OCI-LY7 (cell line): ENCODE results near the gene FMN2. TPM values are rescaled to one million over a fixed set of nuclear protein-coding genes. Genes with fewer than 3 reads are reported as not detected.

Source experiments
- BruUV-seq: library from RNA; stranded (reverse); fragments of 400-500 nt; replicated peaks from 2 replicates; lab custom pipeline; 2021; lab: Mats Ljungman, UMichigan
- CTCF ChIA-PET: fragments of 300-600 bp; sonication (Branson Sonifier 250); formaldehyde crosslinking; loops from one replicate; lab custom pipeline; 2022; ENCODE audit warnings: antibody characterized with exemption; ENCODE audit not compliant: unreplicated experiment; lab: Charles Lee
- POLR2A ChIA-PET: fragments of 300-600 bp; sonication (Branson Sonifier 250); formaldehyde crosslinking; loops from one replicate; lab custom pipeline; 2022; ENCODE audit warnings: antibody characterized with exemption; lab: Charles Lee
- DNase-seq: peaks from one replicate; pipeline ENCODE4 v3.0.0-alpha.2; 2015; ENCODE audit warnings: low spot score
- H2AFZ ChIP-seq: fragments of 200-600 bp; sonication (generic), shearing (Covaris generic); 2 replicates; pipeline ENCODE4 v1.6.1; 2014; ENCODE audit warnings: mild to moderate bottlenecking, antibody characterized with exemption, low read length, moderate library complexity
- H3K27ac ChIP-seq: fragments of 200-600 bp; sonication (generic); 2 replicates; pipeline ENCODE4 v1.5.1; 2014; ENCODE audit warnings: mixed run types, low read depth, mild to moderate bottlenecking, moderate library complexity, low read length, inconsistent platforms; ENCODE audit not compliant: poor library complexity, severe bottlenecking
- H3K36me3 ChIP-seq: fragments of 200-600 bp; sonication (generic); 2 replicates; pipeline ENCODE4 v1.6.1; 2014; ENCODE audit warnings: mild to moderate bottlenecking, antibody characterized with exemption, low read length, moderate library complexity, mixed read lengths; ENCODE audit not compliant: insufficient read depth
- H3K4me1 ChIP-seq: fragments of 200-600 bp; sonication (generic); 2 replicates; pipeline ENCODE4 v1.5.1; 2014; ENCODE audit warnings: mild to moderate bottlenecking, low read length; ENCODE audit not compliant: insufficient read depth, poor library complexity, severe bottlenecking
- H3K4me2 ChIP-seq: fragments of 200-600 bp; sonication (generic); 2 replicates; pipeline ENCODE4 v1.6.1; 2014; ENCODE audit warnings: mild to moderate bottlenecking, low read length
- H3K4me3 ChIP-seq: fragments of 200-600 bp; sonication (generic); 2 replicates; pipeline ENCODE4 v1.5.1; 2014; ENCODE audit warnings: mild to moderate bottlenecking, low read depth, low read length; ENCODE audit not compliant: poor library complexity, severe bottlenecking
- H3K79me2 ChIP-seq: fragments of 200-600 bp; sonication (generic); 2 replicates; pipeline ENCODE4 v1.6.1; 2016; ENCODE audit warnings: low read depth, mild to moderate bottlenecking, low read length, moderate library complexity, mixed read lengths; ENCODE audit not compliant: insufficient read depth
- H3K9me2 ChIP-seq: fragments of 200-600 bp; sonication (generic); 2 replicates; pipeline ENCODE4 v1.6.1; 2016; ENCODE audit warnings: mild to moderate bottlenecking, low read length, mixed read lengths; ENCODE audit not compliant: insufficient read depth
- H3K9me3 ChIP-seq: fragments of 200-600 bp; sonication (generic); 2 replicates; pipeline ENCODE4 v1.6.1; 2014; ENCODE audit warnings: mild to moderate bottlenecking, mixed run types, low read length, mixed read lengths
- H4K20me1 ChIP-seq: fragments of 200-600 bp; sonication (generic); 2 replicates; pipeline ENCODE4 v1.6.1; 2014; ENCODE audit warnings: mild to moderate bottlenecking, antibody characterized with exemption, low read length, moderate library complexity, mixed read lengths; ENCODE audit not compliant: insufficient read depth
- EZH2phosphoT487 ChIP-seq: fragments of 200-600 bp; sonication (generic); IDR thresholded peaks from 2 replicates; pipeline ENCODE4 v1.6.1; 2018; ENCODE audit warnings: low read depth, borderline replicate concordance, mild to moderate bottlenecking, mixed run types, antibody characterized with exemption, low read length, moderate library complexity, mixed read lengths
- intact Hi-C: fragments of 100-400 bp; cut with micrococcal nuclease; formaldehyde crosslinking; loops from one replicate; pipeline ENCODE4 v1.10.0; 2022; ENCODE audit not compliant: unreplicated experiment
- total RNA-seq, 2 experiments: library from RNA; depleted of rRNA in 1 of 2; stranded (reverse); fragments of >200 nt in 1 of 2; shearing (Covaris generic) in 1 of 2; gene quantifications; 2 replicates each; pipeline ENCODE4 v1.2.3, GENCODE V29; 2014 to 2022
- TF ChIP-seq, protein P1 (sequence below): fragments of 200-600 bp; sonication (generic); conservative IDR thresholded peaks from 2 replicates; pipeline ENCODE4 v1.5.1; 2014; ENCODE audit warnings: mild to moderate bottlenecking, antibody characterized with exemption, low read length, moderate library complexity, mixed read lengths

FMN2 gene
- total RNA-seq, 2 experiments from 2014 or later, result not detected

DNA sequence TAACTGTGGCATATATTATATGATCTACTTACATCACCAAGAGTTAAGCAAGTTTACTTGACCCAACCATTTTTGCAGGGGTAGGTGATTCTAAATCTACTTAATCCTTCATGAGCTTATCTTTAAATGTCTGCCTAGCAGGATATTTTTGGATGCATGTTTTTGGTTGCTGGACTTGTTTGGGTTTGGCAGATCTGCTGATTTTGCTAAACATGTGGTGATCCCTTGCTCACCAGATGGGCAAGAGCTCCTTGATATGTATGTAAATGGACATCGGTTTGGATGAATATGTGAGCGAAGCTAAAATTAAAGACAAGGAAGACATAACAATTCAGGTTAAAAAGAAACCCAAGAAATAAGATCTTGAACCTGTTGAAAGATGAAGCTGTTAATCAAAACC lies 36.7 kb downstream of the FMN2 start:
- CTCF ChIA-PET, result no interaction called here
- no peak for DNase-seq
- Histone ChIP-seq H3K4me1 (no peaks in the 10 kb centered on the region), H3K4me2 (no peak overlapping the region), H3K4me3 (no peak overlapping the region), H3K79me2 (no peaks in the 10 kb centered on the region), H2AFZ (no peak overlapping the region), H4K20me1 (no peaks in the 10 kb centered on the region), H3K36me3 (no peaks in the 10 kb centered on the region), H3K9me2 (no peaks in the 10 kb centered on the region), H3K9me3 (no peaks in the 10 kb centered on the region), H3K27ac (no peak overlapping the region)
- TF ChIP-seq, protein P1, sequence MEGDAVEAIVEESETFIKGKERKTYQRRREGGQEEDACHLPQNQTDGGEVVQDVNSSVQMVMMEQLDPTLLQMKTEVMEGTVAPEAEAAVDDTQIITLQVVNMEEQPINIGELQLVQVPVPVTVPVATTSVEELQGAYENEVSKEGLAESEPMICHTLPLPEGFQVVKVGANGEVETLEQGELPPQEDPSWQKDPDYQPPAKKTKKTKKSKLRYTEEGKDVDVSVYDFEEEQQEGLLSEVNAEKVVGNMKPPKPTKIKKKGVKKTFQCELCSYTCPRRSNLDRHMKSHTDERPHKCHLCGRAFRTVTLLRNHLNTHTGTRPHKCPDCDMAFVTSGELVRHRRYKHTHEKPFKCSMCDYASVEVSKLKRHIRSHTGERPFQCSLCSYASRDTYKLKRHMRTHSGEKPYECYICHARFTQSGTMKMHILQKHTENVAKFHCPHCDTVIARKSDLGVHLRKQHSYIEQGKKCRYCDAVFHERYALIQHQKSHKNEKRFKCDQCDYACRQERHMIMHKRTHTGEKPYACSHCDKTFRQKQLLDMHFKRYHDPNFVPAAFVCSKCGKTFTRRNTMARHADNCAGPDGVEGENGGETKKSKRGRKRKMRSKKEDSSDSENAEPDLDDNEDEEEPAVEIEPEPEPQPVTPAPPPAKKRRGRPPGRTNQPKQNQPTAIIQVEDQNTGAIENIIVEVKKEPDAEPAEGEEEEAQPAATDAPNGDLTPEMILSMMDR, result no peak
- TF ChIP-seq EZH2phosphoT487, result no peak
- BruUV-seq, result no TSS peak
- POLR2A ChIA-PET, result interaction anchor here (0.5 to 1.1 kb wide), 5 partner anchors 14 to 481 kb away, joined by 3 to 4 read pairs (median 4); no protein-coding TSS in a partner anchor
- intact Hi-C loops, result no loop called here

DNA sequence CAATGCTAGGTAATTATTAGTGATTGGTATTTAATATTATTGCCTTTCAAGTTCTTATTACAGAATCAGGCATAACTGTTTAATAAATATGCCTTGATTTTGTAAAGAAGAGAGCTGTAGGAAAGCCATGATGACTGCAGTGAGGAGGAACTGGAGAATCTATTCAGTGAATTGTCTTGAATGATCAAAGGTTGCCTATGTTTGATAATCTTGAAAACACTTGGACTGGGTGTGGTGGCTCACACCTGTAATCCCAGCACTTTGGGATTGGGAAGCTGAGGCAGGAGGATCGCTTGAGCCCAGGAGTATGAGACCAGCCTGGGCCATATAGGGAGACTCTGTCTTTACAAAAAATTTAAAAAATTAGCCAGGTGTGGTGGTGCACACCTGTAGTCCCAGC lies 42.4 kb downstream of the FMN2 start:
- H4K20me1 ChIP-seq, result no peaks in the 10 kb centered on the region
- H3K9me3 ChIP-seq, result no peaks in the 10 kb centered on the region
- H3K27ac ChIP-seq, result no peak overlapping the region
- H3K4me2 ChIP-seq, result no peak overlapping the region
- no peaks in the 10 kb centered on the region for H3K79me2 ChIP-seq
- H3K4me3 ChIP-seq, result no peak overlapping the region
- intact Hi-C loops, result no loop called here
- ChIA-PET CTCF (no interaction called here), POLR2A (no interaction called here)
- TF ChIP-seq, protein P1, result no peak
- no peak for TF ChIP-seq EZH2phosphoT487
- H3K4me1 ChIP-seq, result no peaks in the 10 kb centered on the region
- no TSS peak for BruUV-seq
- no peak for DNase-seq
- H3K36me3 ChIP-seq, result no peaks in the 10 kb centered on the region
- no peak overlapping the region for H2AFZ ChIP-seq
- H3K9me2 ChIP-seq, result no peaks in the 10 kb centered on the region

DNA sequence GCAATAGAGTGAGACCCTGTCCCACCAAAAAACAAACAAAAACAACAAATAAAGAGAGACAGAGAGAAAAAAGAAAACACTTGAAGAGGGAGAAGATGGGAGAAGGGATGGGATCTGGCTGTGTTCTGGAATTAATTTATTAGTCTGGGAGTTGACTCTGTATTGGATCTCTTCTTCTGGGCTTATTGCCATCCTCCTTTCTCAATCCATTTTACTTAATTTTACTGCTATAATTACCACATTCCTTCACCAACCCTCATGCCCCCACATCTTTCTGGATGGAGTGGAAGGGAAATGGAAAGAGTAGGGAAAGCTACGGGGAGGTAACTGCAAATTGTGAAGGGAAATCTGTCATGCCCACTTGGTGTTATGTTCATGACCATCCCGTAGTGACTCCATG lies 42.9 kb downstream of the FMN2 start:
- H3K4me2 ChIP-seq, result no peak overlapping the region
- H3K4me1 ChIP-seq, result no peaks in the 10 kb centered on the region
- no peaks in the 10 kb centered on the region for H3K9me2 ChIP-seq
- ChIA-PET POLR2A (no interaction called here), CTCF (no interaction called here)
- H3K36me3 ChIP-seq, result no peaks in the 10 kb centered on the region
- no peak overlapping the region for H3K4me3 ChIP-seq
- intact Hi-C loops, result no loop called here
- no TSS peak for BruUV-seq
- H3K9me3 ChIP-seq, result no peaks in the 10 kb centered on the region
- no peaks in the 10 kb centered on the region for H3K79me2 ChIP-seq
- no peak for DNase-seq
- no peak overlapping the region for H2AFZ ChIP-seq
- TF ChIP-seq, protein P1, result no peak
- no peak for TF ChIP-seq EZH2phosphoT487
- no peak overlapping the region for H3K27ac ChIP-seq
- no peaks in the 10 kb centered on the region for H4K20me1 ChIP-seq
